Osteocyte (in vitro differentiated cells): Measurements from ENCODE around the gene CDK1. TPM values are rescaled to one million over a fixed set of nuclear protein-coding genes. Genes with fewer than 3 reads are reported as not detected.

Source experiments
- DNase-seq: peaks from one replicate; pipeline ENCODE4 v3.0.0; 2021; ENCODE audit warnings: mixed read lengths; ENCODE audit not compliant: unreplicated experiment; ENCODE audit errors: extremely low spot score
- H3K27ac Mint-ChIP-seq: one replicate; pipeline ENCODE4 v1.8.0; 2021; ENCODE audit warnings: mild to moderate bottlenecking, mixed read lengths; ENCODE audit not compliant: unreplicated experiment
- H3K27me3 Mint-ChIP-seq: one replicate; pipeline ENCODE4 v1.8.0; 2021; ENCODE audit warnings: mixed read lengths; ENCODE audit not compliant: unreplicated experiment
- H3K36me3 Mint-ChIP-seq: one replicate; pipeline ENCODE4 v1.8.0; 2021; ENCODE audit warnings: mixed read lengths; ENCODE audit not compliant: unreplicated experiment
- H3K4me1 Mint-ChIP-seq: one replicate; pipeline ENCODE4 v1.8.0; 2021; ENCODE audit warnings: mixed read lengths; ENCODE audit not compliant: unreplicated experiment
- H3K4me3 Mint-ChIP-seq: one replicate; pipeline ENCODE4 v1.8.0; 2021; ENCODE audit warnings: mild to moderate bottlenecking, moderate library complexity, mixed read lengths; ENCODE audit not compliant: unreplicated experiment
- H3K9me3 Mint-ChIP-seq: one replicate; pipeline ENCODE4 v1.8.0; 2021; ENCODE audit warnings: mixed read lengths; ENCODE audit not compliant: unreplicated experiment
- CTCF ChIP-seq: fragments of 200-600 bp; sonication (generic); IDR thresholded peaks from 2 replicates; pipeline ENCODE4 v1.5.0; 2021; ENCODE audit warnings: antibody characterized with exemption, mild to moderate bottlenecking, moderate library complexity
- total RNA-seq: library from RNA; stranded (reverse); gene quantifications from 2 replicates; pipeline ENCODE4 v1.2.1, GENCODE V29; 2021

CDK1 gene
- total RNA-seq, 1 donor from 2014 or later, result 13.1 TPM

GRCh38 chr10:60767424-60767823 lies 10.9 kb upstream of the CDK1 start:
- H3K9me3 Mint-ChIP-seq, result no peaks in the 10 kb centered on the region
- H3K27me3 Mint-ChIP-seq, result no peaks in the 10 kb centered on the region
- no peak for TF ChIP-seq CTCF
- no peak overlapping the region for H3K4me3 Mint-ChIP-seq
- no peak overlapping the region for H3K27ac Mint-ChIP-seq
- peaks cover 1% of the 10 kb centered on the region for H3K4me1 Mint-ChIP-seq
- H3K36me3 Mint-ChIP-seq, result no peaks in the 10 kb centered on the region
- DNase-seq, result no peak

GRCh38 chr10:60769406-60769805 lies 8.9 kb upstream of the CDK1 start:
- H3K4me3 Mint-ChIP-seq, result no peak overlapping the region
- no peaks in the 10 kb centered on the region for H3K9me3 Mint-ChIP-seq
- no peaks in the 10 kb centered on the region for H3K27me3 Mint-ChIP-seq
- no peaks in the 10 kb centered on the region for H3K36me3 Mint-ChIP-seq
- H3K4me1 Mint-ChIP-seq, result peaks cover 1% of the 10 kb centered on the region
- no peak for TF ChIP-seq CTCF
- no peak overlapping the region for H3K27ac Mint-ChIP-seq
- DNase-seq, result no peak

GRCh38 chr10:60777696-60778213 lies 523 bp upstream of the CDK1 start:
- Mint-ChIP-seq H3K36me3 (no peaks in the 10 kb centered on the region), H3K9me3 (no peaks in the 10 kb centered on the region)

GRCh38 chr10:60778971-60779796 lies 906 bp downstream of the CDK1 start:
- Mint-ChIP-seq H3K36me3 (no peaks in the 10 kb centered on the region), H3K27me3 (no peaks in the 10 kb centered on the region), H3K9me3 (no peaks in the 10 kb centered on the region), H3K4me1 (peaks cover 54% of the 10 kb centered on the region), H3K27ac (peak overlapping the region; percentile 75), H3K4me3 (peak overlapping the region; percentile 99)
- no peak for TF ChIP-seq CTCF
- DNase-seq, result no peak

More at GRCh38 chr10:60777696-60778213, 523 bp upstream of the CDK1 start:
- H3K27me3 Mint-ChIP-seq, result no peaks in the 10 kb centered on the region
- DNase-seq, result no peak
- TF ChIP-seq CTCF, result no peak
- H3K27ac Mint-ChIP-seq, result peak overlapping the region; percentile 95
- peak overlapping the region; percentile 99 for H3K4me3 Mint-ChIP-seq
- H3K4me1 Mint-ChIP-seq, result peaks cover 42% of the 10 kb centered on the region

- H3K36me3 Mint-ChIP-seq, result no peaks in the 10 kb centered on the region
- no peaks in the 10 kb centered on the region for H3K27me3 Mint-ChIP-seq
- peak overlapping the region; percentile 85 for H3K27ac Mint-ChIP-seq
- peaks cover 76% of the 10 kb centered on the region for H3K4me1 Mint-ChIP-seq
- H3K9me3 Mint-ChIP-seq, result no peaks in the 10 kb centered on the region
- TF ChIP-seq CTCF, result no peak
- peak overlapping the region; percentile 36 for H3K4me3 Mint-ChIP-seq
- no peak for DNase-seq
Observed at GRCh38 chr10:60781661-60782060, 3.4 kb downstream of the CDK1 start.
